Measurements from ENCODE around the gene ITPKB.

GRCh38 chr1:226751214-226751613 lies 12.1 kb upstream of the ITPKB start:
- TF ChIP-seq RCOR1 (IDR thresholded peaks at IDR 0.05; ENCODE audit: low read length): no peak
- no peak for TF ChIP-seq RAD21 (IDR thresholded peaks at IDR 0.05; ENCODE audit: low read length)
- no peak for TF ChIP-seq CTCF (IDR thresholded peaks at IDR 0.05)
- TF ChIP-seq POLR2AphosphoS5 (IDR thresholded peaks at IDR 0.05; ENCODE audit: low read depth, low read length): no peak
- no peak for TF ChIP-seq SIN3A (IDR thresholded peaks at IDR 0.05; ENCODE audit: borderline replicate concordance, low read depth, low read length)
- TF ChIP-seq MEF2A (IDR thresholded peaks at IDR 0.05; ENCODE audit: borderline replicate concordance, low read depth): no peak
- TF ChIP-seq EP300 (IDR thresholded peaks at IDR 0.05; ENCODE audit: borderline replicate concordance in 1 of 2, low read depth in 1 of 2, low read length in 1 of 2): no peak
- TF ChIP-seq RXRA (IDR thresholded peaks at IDR 0.05; ENCODE audit: borderline replicate concordance, low read depth): no peak
- no peak for TF ChIP-seq NFIC (IDR thresholded peaks at IDR 0.05; ENCODE audit: borderline replicate concordance)
- no peak for TF ChIP-seq SMC3 (IDR thresholded peaks at IDR 0.05; ENCODE audit: low read depth, low read length)
